ENCODE data around the gene AUTS2. TPM values are rescaled to one million over a fixed set of nuclear protein-coding genes. Genes with fewer than 3 reads are reported as not detected.

AUTS2 gene
- total RNA-seq, 2 experiments from 2014 or later, result 16.9 to 17.7 TPM

- CTCF ChIA-PET, result no interaction called here
- Mint-ChIP-seq H3K27ac (no peak overlapping the region), H3K9me3 (peaks cover 5% of the 10 kb centered on the region), H3K4me3 (no peak overlapping the region), H3K27me3 (no peaks in the 10 kb centered on the region), H3K4me1 (no peaks in the 10 kb centered on the region), H3K36me3 (ENCODE audit: low read depth) (no peaks in the 10 kb centered on the region)
- DNase-seq, result no peak
- POLR2A ChIA-PET, result no interaction called here
Observed at GRCh38 chr7:70285854-70286253, 687.6 kb downstream of the AUTS2 start.

GRCh38 chr7:70288781-70289456 lies 690.6 kb downstream of the AUTS2 start:
- H3K4me1 Mint-ChIP-seq, result no peaks in the 10 kb centered on the region
- H3K27ac Mint-ChIP-seq, result no peak overlapping the region
- no peaks in the 10 kb centered on the region for H3K36me3 Mint-ChIP-seq (ENCODE audit: low read depth)
- peaks cover 5% of the 10 kb centered on the region for H3K9me3 Mint-ChIP-seq
- no peak overlapping the region for H3K4me3 Mint-ChIP-seq
- no peaks in the 10 kb centered on the region for H3K27me3 Mint-ChIP-seq
- DNase-seq, result no peak
- ChIA-PET CTCF (no interaction called here), POLR2A (no interaction called here)

- peaks cover 2% of the 10 kb centered on the region for H3K9me3 Mint-ChIP-seq
- H3K4me3 Mint-ChIP-seq, result no peak overlapping the region
- no peaks in the 10 kb centered on the region for H3K4me1 Mint-ChIP-seq
- H3K27ac Mint-ChIP-seq, result no peak overlapping the region
- CTCF ChIA-PET, result no interaction called here
- H3K27me3 Mint-ChIP-seq, result no peaks in the 10 kb centered on the region
- DNase-seq, result no peak
- POLR2A ChIA-PET, result no interaction called here
- H3K36me3 Mint-ChIP-seq (ENCODE audit: low read depth), result no peaks in the 10 kb centered on the region
Observed at GRCh38 chr7:70292716-70293115, 694.4 kb downstream of the AUTS2 start.

GRCh38 chr7:70294211-70294911 lies 696.1 kb downstream of the AUTS2 start:
- ChIA-PET CTCF (interaction anchor here (1.0 kb wide), 1 partner anchor 296 kb away, joined by 4 read pairs; no protein-coding TSS in a partner anchor), POLR2A (no interaction called here)
- Mint-ChIP-seq H3K9me3 (peaks cover 2% of the 10 kb centered on the region), H3K36me3 (ENCODE audit: low read depth) (no peaks in the 10 kb centered on the region), H3K27ac (no peak overlapping the region), H3K4me3 (no peak overlapping the region), H3K4me1 (no peaks in the 10 kb centered on the region), H3K27me3 (no peaks in the 10 kb centered on the region)
- no peak for DNase-seq

GRCh38 chr7:70298780-70299471 lies 700.7 kb downstream of the AUTS2 start:
- H3K4me3 Mint-ChIP-seq, result no peak overlapping the region
- ChIA-PET CTCF (no interaction called here), POLR2A (no interaction called here)
- H3K9me3 Mint-ChIP-seq, result peaks cover 2% of the 10 kb centered on the region
- no peak overlapping the region for H3K27ac Mint-ChIP-seq
- H3K27me3 Mint-ChIP-seq, result no peaks in the 10 kb centered on the region
- peaks cover 7% of the 10 kb centered on the region for H3K4me1 Mint-ChIP-seq
- DNase-seq, result no peak
- H3K36me3 Mint-ChIP-seq (ENCODE audit: low read depth), result no peaks in the 10 kb centered on the region

- POLR2A ChIA-PET, result no interaction called here
- Mint-ChIP-seq H3K27me3 (no peaks in the 10 kb centered on the region), H3K36me3 (ENCODE audit: low read depth) (no peaks in the 10 kb centered on the region), H3K9me3 (peaks cover 2% of the 10 kb centered on the region), H3K27ac (no peak overlapping the region), H3K4me3 (no peak overlapping the region), H3K4me1 (peaks cover 12% of the 10 kb centered on the region)
- no peak for DNase-seq
- CTCF ChIA-PET, result no interaction called here
Observed at GRCh38 chr7:70299472-70299807, 701.2 kb downstream of the AUTS2 start.

- POLR2A ChIA-PET, result no interaction called here
- CTCF ChIA-PET, result no interaction called here
Observed at GRCh38 chr7:70301673-70302185, 703.5 kb downstream of the AUTS2 start.

GRCh38 chr7:70303309-70303708 lies 705.0 kb downstream of the AUTS2 start:
- DNase-seq, result no peak
- ChIA-PET POLR2A (no interaction called here), CTCF (no interaction called here)
- Mint-ChIP-seq H3K36me3 (ENCODE audit: low read depth) (no peaks in the 10 kb centered on the region), H3K4me3 (no peak overlapping the region), H3K27me3 (no peaks in the 10 kb centered on the region), H3K27ac (no peak overlapping the region), H3K4me1 (peaks cover 24% of the 10 kb centered on the region), H3K9me3 (no peaks in the 10 kb centered on the region)

More at GRCh38 chr7:70301673-70302185, 703.5 kb downstream of the AUTS2 start:
- Mint-ChIP-seq H3K4me1 (peaks cover 12% of the 10 kb centered on the region), H3K9me3 (peaks cover 2% of the 10 kb centered on the region), H3K27me3 (no peaks in the 10 kb centered on the region), H3K36me3 (ENCODE audit: low read depth) (no peaks in the 10 kb centered on the region), H3K4me3 (no peak overlapping the region), H3K27ac (no peak overlapping the region)
- no peak for DNase-seq

GRCh38 chr7:70303780-70304179 lies 705.5 kb downstream of the AUTS2 start:
- Mint-ChIP-seq H3K4me1 (peaks cover 24% of the 10 kb centered on the region), H3K9me3 (no peaks in the 10 kb centered on the region), H3K27ac (no peak overlapping the region), H3K36me3 (ENCODE audit: low read depth) (no peaks in the 10 kb centered on the region), H3K4me3 (no peak overlapping the region), H3K27me3 (no peaks in the 10 kb centered on the region)
- no peak for DNase-seq
- CTCF ChIA-PET, result no interaction called here
- POLR2A ChIA-PET, result no interaction called here

GRCh38 chr7:70306173-70306572 lies 707.9 kb downstream of the AUTS2 start:
- H3K4me3 Mint-ChIP-seq, result no peak overlapping the region
- H3K4me1 Mint-ChIP-seq, result peaks cover 24% of the 10 kb centered on the region
- CTCF ChIA-PET, result no interaction called here
- no peak overlapping the region for H3K27ac Mint-ChIP-seq
- no peak for DNase-seq
- H3K27me3 Mint-ChIP-seq, result no peaks in the 10 kb centered on the region
- H3K36me3 Mint-ChIP-seq (ENCODE audit: low read depth), result no peaks in the 10 kb centered on the region
- H3K9me3 Mint-ChIP-seq, result no peaks in the 10 kb centered on the region
- POLR2A ChIA-PET, result no interaction called here

GRCh38 chr7:70307544-70308106 lies 709.4 kb downstream of the AUTS2 start:
- H3K27me3 Mint-ChIP-seq, result no peaks in the 10 kb centered on the region
- no peak overlapping the region for H3K4me3 Mint-ChIP-seq
- peaks cover 29% of the 10 kb centered on the region for H3K4me1 Mint-ChIP-seq
- CTCF ChIA-PET, result interaction anchor here (0.6 to 2.1 kb wide), 2 partner anchors 9 to 32 kb away, joined by 4 to 7 read pairs; no protein-coding TSS in a partner anchor
- POLR2A ChIA-PET, result no interaction called here
- DNase-seq, result no peak
- no peaks in the 10 kb centered on the region for H3K36me3 Mint-ChIP-seq (ENCODE audit: low read depth)
- no peaks in the 10 kb centered on the region for H3K9me3 Mint-ChIP-seq
- H3K27ac Mint-ChIP-seq, result peak overlapping the region; percentile 67

- no peak for DNase-seq
- H3K9me3 Mint-ChIP-seq, result peaks cover 10% of the 10 kb centered on the region
- no peaks in the 10 kb centered on the region for H3K27me3 Mint-ChIP-seq
- no peaks in the 10 kb centered on the region for H3K36me3 Mint-ChIP-seq (ENCODE audit: low read depth)
- ChIA-PET POLR2A (interaction anchor here (1.1 kb wide), 1 partner anchor 11 kb away, joined by 3 read pairs; no protein-coding TSS in a partner anchor), CTCF (no interaction called here)
- H3K4me1 Mint-ChIP-seq, result peaks cover 30% of the 10 kb centered on the region
- H3K4me3 Mint-ChIP-seq, result peak overlapping the region; percentile 12
- H3K27ac Mint-ChIP-seq, result peak overlapping the region; percentile 64
Observed at GRCh38 chr7:70312336-70312735, 714.1 kb downstream of the AUTS2 start.

GRCh38 chr7:70313271-70313670 lies 715.0 kb downstream of the AUTS2 start:
- CTCF ChIA-PET, result no interaction called here
- H3K4me1 Mint-ChIP-seq, result peaks cover 28% of the 10 kb centered on the region
- H3K4me3 Mint-ChIP-seq, result no peak overlapping the region
- no peak overlapping the region for H3K27ac Mint-ChIP-seq
- POLR2A ChIA-PET, result interaction anchor here (1.1 kb wide), 1 partner anchor 10 kb away, joined by 3 read pairs; no protein-coding TSS in a partner anchor
- H3K36me3 Mint-ChIP-seq (ENCODE audit: low read depth), result no peaks in the 10 kb centered on the region
- peaks cover 10% of the 10 kb centered on the region for H3K9me3 Mint-ChIP-seq
- no peaks in the 10 kb centered on the region for H3K27me3 Mint-ChIP-seq
- DNase-seq, result no peak
